GM13977 (cell line): ENCODE data around the gene FKBP1A.

Experiments used
- DNase-seq: peaks from one replicate; pipeline ENCODE4 v3.0.0; 2012; ENCODE audit warnings: low spot score
- in situ Hi-C: fragments of 300-500 bp; cut with MboI; formaldehyde crosslinking; loops from one replicate; pipeline ENCODE4 v1.12.0; 2022; ENCODE audit warnings: low sequenced_read_pairs, low pct_unique_long_range_greater_than_20kb, mixed read lengths, inconsistent platforms; ENCODE audit not compliant: unreplicated experiment
- TF ChIP-seq, protein P1 (sequence below): IDR thresholded peaks from 2 replicates; pipeline ENCODE4 v1.5.1; 2012; ENCODE audit warnings: mild to moderate bottlenecking, control low read depth; ENCODE audit not compliant: insufficient read depth; ENCODE audit errors: extremely low read depth, missing control alignments

Gene FKBP1A

DNA sequence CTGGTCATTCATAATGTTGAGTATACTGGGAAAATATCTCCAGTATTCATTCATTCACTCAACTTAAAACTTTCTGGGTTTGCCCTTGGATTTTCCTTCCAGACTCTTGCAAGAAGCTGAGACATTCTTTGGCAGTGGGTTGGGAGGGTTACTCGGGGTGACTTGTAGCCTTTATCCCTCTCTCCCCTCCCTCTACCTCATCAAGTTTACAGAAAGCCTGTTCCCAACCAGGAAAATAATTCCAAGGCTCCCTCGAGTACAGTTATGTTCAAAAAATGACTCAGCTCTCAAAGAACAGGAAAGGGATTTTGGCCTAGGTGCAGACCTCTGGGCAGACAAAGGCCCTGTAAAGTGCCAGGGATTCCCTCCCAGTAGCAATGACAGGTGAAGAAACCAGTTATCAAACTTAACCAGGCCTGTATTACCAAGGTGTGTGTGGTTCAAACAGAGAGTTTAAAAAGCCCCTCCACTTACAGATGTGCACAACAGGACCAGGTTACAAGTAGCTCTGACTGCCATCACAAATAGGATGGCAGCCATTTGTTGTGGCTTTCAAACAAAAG lies 22.2 kb downstream of the FKBP1A start:
- DNase-seq, result no peak
- TF ChIP-seq, protein P1, sequence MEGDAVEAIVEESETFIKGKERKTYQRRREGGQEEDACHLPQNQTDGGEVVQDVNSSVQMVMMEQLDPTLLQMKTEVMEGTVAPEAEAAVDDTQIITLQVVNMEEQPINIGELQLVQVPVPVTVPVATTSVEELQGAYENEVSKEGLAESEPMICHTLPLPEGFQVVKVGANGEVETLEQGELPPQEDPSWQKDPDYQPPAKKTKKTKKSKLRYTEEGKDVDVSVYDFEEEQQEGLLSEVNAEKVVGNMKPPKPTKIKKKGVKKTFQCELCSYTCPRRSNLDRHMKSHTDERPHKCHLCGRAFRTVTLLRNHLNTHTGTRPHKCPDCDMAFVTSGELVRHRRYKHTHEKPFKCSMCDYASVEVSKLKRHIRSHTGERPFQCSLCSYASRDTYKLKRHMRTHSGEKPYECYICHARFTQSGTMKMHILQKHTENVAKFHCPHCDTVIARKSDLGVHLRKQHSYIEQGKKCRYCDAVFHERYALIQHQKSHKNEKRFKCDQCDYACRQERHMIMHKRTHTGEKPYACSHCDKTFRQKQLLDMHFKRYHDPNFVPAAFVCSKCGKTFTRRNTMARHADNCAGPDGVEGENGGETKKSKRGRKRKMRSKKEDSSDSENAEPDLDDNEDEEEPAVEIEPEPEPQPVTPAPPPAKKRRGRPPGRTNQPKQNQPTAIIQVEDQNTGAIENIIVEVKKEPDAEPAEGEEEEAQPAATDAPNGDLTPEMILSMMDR, result no peak
- in situ Hi-C loops, result no loop called here

DNA sequence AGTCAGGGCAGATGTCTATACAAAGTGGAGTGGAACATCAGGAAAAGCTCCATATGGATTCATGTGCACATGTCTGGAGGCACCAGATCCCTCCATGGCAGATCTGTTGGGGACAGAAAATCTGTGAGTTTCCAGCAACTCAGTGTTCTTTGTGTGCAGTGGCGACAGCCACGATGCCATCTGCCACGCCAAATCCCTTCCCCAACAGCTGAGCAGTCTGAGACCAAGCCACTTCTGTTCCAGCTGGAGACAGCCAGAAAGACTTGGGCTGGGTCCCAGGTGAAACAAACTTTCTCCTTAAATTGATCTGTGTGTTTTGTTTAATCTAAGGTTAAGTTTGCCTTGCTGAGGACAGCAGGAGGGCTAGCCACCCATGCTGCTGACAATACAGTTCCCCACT lies 22.9 kb downstream of the FKBP1A start:
- DNase-seq, result no peak
- TF ChIP-seq, protein P1, result no peak
- in situ Hi-C loops, result no loop called here

DNA sequence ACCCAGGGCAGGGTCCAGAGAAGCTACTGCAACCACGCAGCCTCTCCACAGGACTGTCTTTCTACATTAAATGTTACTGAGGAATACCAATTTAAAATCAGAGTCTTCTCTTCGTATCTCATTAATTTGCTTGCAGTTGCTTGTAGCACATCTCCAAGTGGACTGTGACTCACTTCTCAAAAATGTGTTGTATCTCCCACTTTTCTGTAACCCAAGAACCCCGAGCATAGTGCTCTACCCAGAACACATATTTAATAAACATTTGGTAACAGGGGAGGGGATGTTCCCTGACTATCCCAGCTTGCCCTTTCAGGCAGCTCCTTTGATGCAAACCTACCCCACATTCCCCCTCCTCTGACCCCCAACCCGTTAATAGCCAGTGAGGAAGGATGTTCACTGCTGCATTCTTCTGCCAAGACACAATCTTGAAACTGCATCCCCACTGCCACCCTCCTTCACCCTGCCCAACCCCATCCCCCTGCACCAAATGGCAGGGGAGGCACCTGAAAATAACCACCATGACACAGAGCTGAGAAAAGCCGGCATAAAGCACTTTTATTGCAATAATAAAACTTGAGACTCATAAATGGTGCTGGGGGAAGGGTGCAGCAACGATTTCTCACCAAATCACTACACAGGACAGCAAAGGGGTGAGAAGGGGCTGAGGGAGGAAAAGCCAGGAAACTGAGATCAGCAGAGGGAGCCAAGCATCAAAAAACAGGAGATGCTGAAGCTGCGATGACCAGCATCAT lies 24.2 kb downstream of the FKBP1A start:
- in situ Hi-C loops, result no loop called here
- TF ChIP-seq, protein P1, result no peak
- DNase-seq, result no peak

DNA sequence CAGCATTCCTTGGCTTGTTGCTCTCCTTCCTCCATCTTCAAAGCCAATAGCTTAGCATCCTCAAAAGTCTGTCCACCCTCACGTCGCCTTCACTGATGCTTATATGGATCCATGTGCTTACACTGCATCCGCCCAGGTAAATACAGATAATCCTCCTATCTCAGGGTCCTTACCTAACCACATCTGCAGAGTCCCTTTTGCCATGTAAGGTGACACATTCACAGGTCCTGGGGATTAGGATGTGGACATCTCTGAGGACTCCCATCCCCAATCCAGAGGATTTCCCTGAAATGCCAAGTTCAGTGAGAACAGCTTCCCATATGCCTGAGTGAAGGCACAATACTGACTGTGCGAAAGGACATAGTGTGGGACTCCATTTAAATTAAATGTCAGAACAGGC lies 25.4 kb downstream of the FKBP1A start:
- in situ Hi-C loops, result no loop called here
- TF ChIP-seq, protein P1, result no peak
- DNase-seq, result no peak

DNA sequence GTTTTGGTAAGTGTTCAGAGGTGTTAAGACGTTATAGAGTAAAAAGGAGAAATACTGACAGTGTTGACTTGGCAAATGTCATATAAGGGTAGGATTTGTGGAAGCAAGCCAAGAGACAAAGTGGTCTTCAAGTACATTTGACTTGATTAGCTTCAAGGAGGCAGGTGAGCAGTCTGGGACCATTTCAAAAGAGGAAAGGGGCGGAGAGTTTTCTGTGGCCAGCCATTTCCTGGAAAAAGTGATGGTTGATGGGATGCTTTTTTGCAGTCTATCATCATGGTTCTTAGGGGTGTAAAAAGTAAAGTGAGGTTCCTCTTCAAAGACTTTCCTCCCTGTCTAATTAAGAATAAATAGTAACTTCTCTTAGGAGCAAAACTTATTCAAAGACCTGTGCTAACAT lies 28.7 kb downstream of the FKBP1A start:
- DNase-seq, result no peak
- in situ Hi-C loops, result no loop called here
- TF ChIP-seq, protein P1, result no peak

DNA sequence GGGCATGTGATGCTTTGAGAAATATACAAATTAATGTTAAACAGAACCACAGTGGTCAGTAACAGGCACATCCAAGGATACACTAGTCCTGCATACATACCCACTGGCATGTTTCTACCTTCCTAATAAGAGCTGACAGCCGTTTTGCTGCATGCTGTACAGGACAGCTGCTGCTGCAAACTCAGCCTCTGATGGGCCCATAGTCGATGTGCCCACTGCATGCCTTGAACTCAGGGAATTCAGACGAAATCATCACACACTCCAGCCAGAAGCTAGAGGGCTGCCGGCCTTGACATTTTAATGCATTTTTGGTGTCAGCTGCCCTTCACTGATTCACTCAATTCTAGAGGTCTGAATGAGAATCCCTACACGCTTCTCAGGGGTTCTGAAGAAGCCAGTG lies 29.3 kb downstream of the FKBP1A start:
- DNase-seq, result no peak
- in situ Hi-C loops, result no loop called here
- TF ChIP-seq, protein P1, result no peak
